Testis (tissue), 3 donors: ENCODE results near the gene ANKRD35. TPM values are rescaled to one million over a fixed set of nuclear protein-coding genes. Genes with fewer than 3 reads are reported as not detected.
"Not testable (repeated sequence)": the region's sequence is repeated elsewhere in the genome, so short reads cannot be mapped to it uniquely, and the experiment has no call there.

Source experiments
- DNase-seq: peaks from one replicate; pipeline ENCODE4 v3.0.0-alpha.2; 2019
- H3K27ac ChIP-seq, 2 donors: fragments of 200-600 bp; sonication (generic); one replicate each; pipeline ENCODE4 v1.5.1; 2019
- H3K27me3 ChIP-seq: fragments of 200-600 bp; sonication (generic); one replicate; pipeline ENCODE4 v1.5.1; 2019
- H3K36me3 ChIP-seq: fragments of 200-600 bp; sonication (generic); one replicate; pipeline ENCODE4 v1.5.1; 2017; ENCODE audit warnings: low read depth; ENCODE audit errors: missing control alignments
- H3K4me1 ChIP-seq: fragments of 200-600 bp; sonication (generic); one replicate; pipeline ENCODE4 v1.5.1; 2019
- H3K4me3 ChIP-seq, 2 donors: fragments of 200-600 bp; sonication (generic); one replicate each; pipeline ENCODE4 v1.5.1; 2017 to 2019
- H3K9me3 ChIP-seq: fragments of 200-600 bp; sonication (generic); one replicate; pipeline ENCODE4 v1.5.1; 2017
- CTCF ChIP-seq, 3 experiments: fragments of 450-650 bp in 2 of 3; fragments of 200-600 bp in 1 of 3; sonication (generic) in 1 of 3; IDR thresholded peaks; one replicate each; pipeline ENCODE4 v1.5.1; 2016 to 2019; ENCODE audit warnings: antibody characterized with exemption in 3 of 3, mild to moderate bottlenecking in 2 of 3, moderate library complexity in 1 of 3
- POLR2A ChIP-seq: fragments of 450-650 bp; IDR thresholded peaks from one replicate; pipeline ENCODE4 v1.6.1; 2017; ENCODE audit warnings: antibody characterized with exemption, mild to moderate bottlenecking, moderate library complexity
- WGBS, 2 donors: methylation state at CpG; one replicate each; pipeline ENCODE4 v1.1.5; 2018; 5-methylcytosine and 5-hydroxymethylcytosine counted together
- intact Hi-C: fragments of 100-400 bp; cut with DNase I; formaldehyde crosslinking; loops from one replicate; pipeline ENCODE4 v1.15.1; 2023; ENCODE audit warnings: low total_unique reads
- polyA plus RNA-seq: library from polyadenylated mRNA; stranded (reverse); fragments of 350-450 nt; fragmentation: Illumina TruSeq; extraction: RNeasy Lipid Tissue Mini Kit (QIAGEN cat#74804); gene quantifications from one replicate; pipeline ENCODE4 v1.2.3, GENCODE V29; 2014; ENCODE audit warnings: low read depth, low replicate concordance; ENCODE audit not compliant: insufficient read depth
- total RNA-seq, 2 donors: library from RNA; depleted of rRNA; stranded (reverse); fragments of >200 nt; gene quantifications; one replicate each; pipeline ENCODE4 v1.2.3, GENCODE V29; 2016

The ANKRD35 gene
- total and polyA plus RNA-seq, 3 donors from 2014 or later, result 1.3 to 3.3 (median 1.7) TPM

- no peaks in the 10 kb centered on the region for H3K36me3 ChIP-seq
- peak overlapping the region; percentile 57 to 59 for H3K4me3 ChIP-seq
- 9 to 11% methylated on average over 4 of the region's 4 CpGs for WGBS, 2 donors
- no peaks in the 10 kb centered on the region for H3K27me3 ChIP-seq
- peaks cover 5% of the 10 kb centered on the region for H3K4me1 ChIP-seq
- H3K9me3 ChIP-seq, result no peaks in the 10 kb centered on the region
- H3K27ac ChIP-seq, result peak overlapping the region in 1 of 2 donors; percentile 76
- no peak for TF ChIP-seq POLR2A
- no peak for TF ChIP-seq CTCF (IDR thresholded peaks at IDR 0.05)
- intact Hi-C loops, result no loop called here
- no peak for DNase-seq
Measured at GRCh38 chr1:145845144-145845513, 40.5 kb downstream of the ANKRD35 start.

DNA sequence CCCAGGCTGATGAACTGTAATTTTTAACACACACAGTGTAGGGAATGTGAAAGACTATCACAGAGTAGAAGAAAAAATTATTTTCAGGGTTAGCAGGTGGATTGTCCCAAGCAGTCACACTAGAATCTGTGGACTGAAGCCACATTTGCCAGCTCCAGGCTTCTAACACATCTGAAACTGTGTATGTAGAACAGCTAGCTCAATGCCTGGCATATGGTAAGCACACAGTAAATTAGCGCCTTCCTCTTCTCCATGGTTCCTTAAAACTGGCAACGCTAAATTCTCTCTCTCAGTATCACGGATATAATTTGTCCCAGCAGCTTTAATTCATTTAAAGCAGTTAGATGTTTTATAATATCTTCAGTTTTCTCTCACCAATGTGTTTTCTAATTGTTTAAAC lies 42.6 kb downstream of the ANKRD35 start:
- no peak for DNase-seq

DNA sequence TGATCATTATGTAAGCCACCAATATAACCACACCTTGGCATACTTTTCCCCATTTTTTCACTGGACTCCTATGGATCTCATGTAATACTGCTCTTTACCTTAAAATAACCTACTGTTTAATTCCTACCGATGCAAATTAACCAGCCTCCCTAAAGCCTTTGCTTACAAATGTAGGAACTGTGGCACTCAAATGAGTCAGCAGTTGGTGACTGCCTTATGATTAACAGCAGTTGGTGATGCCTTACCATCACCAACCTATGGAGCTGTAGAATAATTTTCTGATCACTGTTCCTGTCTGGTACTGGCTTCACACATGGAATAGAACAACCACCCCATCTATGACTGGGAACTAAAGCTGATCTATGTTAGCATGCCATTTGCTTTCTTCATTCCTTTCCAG lies 48.0 kb downstream of the ANKRD35 start:
- Histone ChIP-seq H3K27ac (no peak overlapping the region), H3K4me1 (no peaks in the 10 kb centered on the region), H3K9me3 (no peaks in the 10 kb centered on the region), H3K36me3 (no peaks in the 10 kb centered on the region), H3K27me3 (no peaks in the 10 kb centered on the region), H3K4me3 (no peak overlapping the region)
- intact Hi-C loops, result no loop called here
- WGBS, 2 donors, result 95 to 100% methylated on average over 1 of the region's 1 CpG
- no peak for DNase-seq
- TF ChIP-seq POLR2A (no peak), CTCF (IDR thresholded peaks at IDR 0.05) (no peak)

More for the DNA sequence above, 42.6 kb downstream of the ANKRD35 start:
- H3K27ac ChIP-seq, result no peak overlapping the region
- WGBS, 2 donors, result 88 to 92% methylated on average over 3 of the region's 3 CpGs
- TF ChIP-seq CTCF (IDR thresholded peaks at IDR 0.05), result no peak
- TF ChIP-seq POLR2A, result no peak
- no peak overlapping the region for H3K4me3 ChIP-seq
- no peaks in the 10 kb centered on the region for H3K36me3 ChIP-seq
- intact Hi-C loops, result no loop called here
- no peaks in the 10 kb centered on the region for H3K9me3 ChIP-seq
- no peaks in the 10 kb centered on the region for H3K27me3 ChIP-seq
- H3K4me1 ChIP-seq, result peaks cover 5% of the 10 kb centered on the region

GRCh38 chr1:145830810-145831209 lies 54.9 kb downstream of the ANKRD35 start:
- H3K4me1 ChIP-seq, H3K9me3 ChIP-seq, H3K27ac ChIP-seq, DNase-seq, H3K27me3 ChIP-seq, H3K4me3 ChIP-seq, H3K36me3 ChIP-seq, intact Hi-C loops: not testable (repeated sequence)
- WGBS, 2 donors, result 96 to 98% methylated on average over 2 of the region's 2 CpGs

DNA sequence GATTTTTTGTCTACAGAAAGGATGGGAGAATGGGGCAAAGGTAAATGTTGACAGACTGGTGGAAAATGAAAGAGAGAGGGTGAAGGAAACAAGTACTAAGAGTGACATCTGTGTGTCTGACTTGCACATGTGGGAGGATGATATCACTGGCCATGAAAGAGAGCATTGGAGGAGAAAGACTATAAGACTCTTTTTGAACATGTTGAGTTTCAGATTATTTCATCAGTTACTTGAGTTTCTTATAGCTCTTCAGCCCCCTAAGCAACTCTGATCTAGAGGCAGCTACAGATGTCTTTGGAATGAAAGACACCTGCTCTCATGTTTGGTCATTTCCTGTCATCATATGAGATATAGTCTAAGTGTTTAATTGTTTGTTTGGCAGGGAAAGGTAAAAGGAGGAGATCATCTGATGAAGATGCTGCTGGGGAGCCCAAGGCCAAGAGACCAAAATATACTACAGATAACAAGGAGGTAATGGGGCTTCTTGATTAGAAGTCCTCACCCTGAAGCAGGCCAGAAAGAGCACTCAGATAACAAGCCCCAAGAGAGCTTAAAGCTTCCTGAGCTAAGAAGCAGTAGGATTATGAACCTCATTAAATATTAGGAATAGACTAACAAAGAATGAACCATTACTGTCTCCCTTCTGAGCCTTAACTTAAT lies 57.2 kb downstream of the ANKRD35 start:
- DNase-seq, result no peak
- TF ChIP-seq POLR2A, result no peak
- no peak for TF ChIP-seq CTCF (IDR thresholded peaks at IDR 0.05)
- H3K4me1 ChIP-seq, result no peaks in the 10 kb centered on the region
- H3K27me3 ChIP-seq, result no peaks in the 10 kb centered on the region
- H3K9me3 ChIP-seq, result no peaks in the 10 kb centered on the region
- H3K36me3 ChIP-seq, result no peaks in the 10 kb centered on the region
- no peak overlapping the region for H3K4me3 ChIP-seq
- no peak overlapping the region for H3K27ac ChIP-seq
- intact Hi-C loops, result no loop called here
